ENCODE measurements around the gene NAV2.
A peak's percentile ranks its signal among the peaks of the same experiment; 100 is the strongest.

GRCh38 chr11:19905280-19905853, 192.7 kb downstream of the NAV2 start:
- TF ChIP-seq, protein P1, sequence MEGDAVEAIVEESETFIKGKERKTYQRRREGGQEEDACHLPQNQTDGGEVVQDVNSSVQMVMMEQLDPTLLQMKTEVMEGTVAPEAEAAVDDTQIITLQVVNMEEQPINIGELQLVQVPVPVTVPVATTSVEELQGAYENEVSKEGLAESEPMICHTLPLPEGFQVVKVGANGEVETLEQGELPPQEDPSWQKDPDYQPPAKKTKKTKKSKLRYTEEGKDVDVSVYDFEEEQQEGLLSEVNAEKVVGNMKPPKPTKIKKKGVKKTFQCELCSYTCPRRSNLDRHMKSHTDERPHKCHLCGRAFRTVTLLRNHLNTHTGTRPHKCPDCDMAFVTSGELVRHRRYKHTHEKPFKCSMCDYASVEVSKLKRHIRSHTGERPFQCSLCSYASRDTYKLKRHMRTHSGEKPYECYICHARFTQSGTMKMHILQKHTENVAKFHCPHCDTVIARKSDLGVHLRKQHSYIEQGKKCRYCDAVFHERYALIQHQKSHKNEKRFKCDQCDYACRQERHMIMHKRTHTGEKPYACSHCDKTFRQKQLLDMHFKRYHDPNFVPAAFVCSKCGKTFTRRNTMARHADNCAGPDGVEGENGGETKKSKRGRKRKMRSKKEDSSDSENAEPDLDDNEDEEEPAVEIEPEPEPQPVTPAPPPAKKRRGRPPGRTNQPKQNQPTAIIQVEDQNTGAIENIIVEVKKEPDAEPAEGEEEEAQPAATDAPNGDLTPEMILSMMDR (IDR thresholded peaks at IDR 0.05), result peak; percentile 46 to 67 (median 57)
- no peak for TF ChIP-seq POLR2A (IDR thresholded peaks at IDR 0.05)
